NCI-H2107 treated with DMSO at 0.1 percent for 48 hours (cell line): ENCODE data around the gene STRN.
"Not testable (repeated sequence)": the region's sequence is repeated elsewhere in the genome, so short reads cannot be mapped to it uniquely, and the experiment has no call there.

Source experiments
- DNase-seq: peaks from one replicate; lab custom pipeline; 2025; ENCODE audit not compliant: unreplicated experiment; lab: John Stamatoyannopoulos, UW

The STRN gene

DNA sequence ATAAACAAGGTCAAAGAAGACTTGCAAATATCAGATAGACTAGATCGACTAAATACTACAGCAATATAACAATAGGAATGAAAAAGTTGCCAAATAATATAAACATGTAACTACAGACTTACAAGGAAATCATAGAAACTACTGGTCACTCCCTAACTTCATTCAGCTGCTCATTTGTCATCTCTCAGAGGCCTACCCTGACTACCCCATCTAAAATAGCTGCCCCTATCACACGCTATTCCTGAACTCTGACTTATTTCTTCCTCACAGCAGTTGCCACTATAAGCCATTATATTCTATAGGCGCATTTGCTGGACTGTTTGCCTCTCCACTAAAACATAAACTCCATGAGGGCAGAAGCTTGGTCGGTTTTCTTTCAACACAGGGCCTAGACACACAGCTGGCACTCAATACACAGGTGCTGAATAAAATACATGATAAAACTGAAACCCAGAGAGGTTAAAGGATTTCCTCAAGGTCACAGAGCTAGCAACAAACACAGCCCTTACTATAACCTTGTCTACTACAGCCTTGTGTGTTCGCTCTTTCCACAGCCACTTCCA is 1.8 kb downstream of the STRN start:
- DNase-seq = no peak

DNA sequence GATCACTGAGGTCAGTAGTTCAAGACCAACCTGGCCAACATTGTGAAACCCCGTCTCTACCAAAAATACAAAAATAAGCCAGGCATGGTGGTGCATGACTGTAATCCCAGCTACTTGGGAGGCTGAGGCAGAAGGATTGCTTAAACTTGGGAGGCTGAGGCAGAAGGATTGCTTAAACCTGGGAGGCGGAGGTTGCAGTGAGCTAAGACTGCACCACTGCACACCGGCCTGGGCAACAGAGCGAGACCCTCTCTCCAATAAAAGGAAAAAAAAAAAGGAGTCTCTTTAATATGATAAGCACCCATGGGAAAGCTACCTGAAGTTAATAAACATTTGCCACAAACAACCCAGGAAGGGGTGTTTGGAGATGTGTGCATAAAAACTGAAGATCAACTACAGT is 2.6 kb downstream of the STRN start:
- DNase-seq = no peak

DNA sequence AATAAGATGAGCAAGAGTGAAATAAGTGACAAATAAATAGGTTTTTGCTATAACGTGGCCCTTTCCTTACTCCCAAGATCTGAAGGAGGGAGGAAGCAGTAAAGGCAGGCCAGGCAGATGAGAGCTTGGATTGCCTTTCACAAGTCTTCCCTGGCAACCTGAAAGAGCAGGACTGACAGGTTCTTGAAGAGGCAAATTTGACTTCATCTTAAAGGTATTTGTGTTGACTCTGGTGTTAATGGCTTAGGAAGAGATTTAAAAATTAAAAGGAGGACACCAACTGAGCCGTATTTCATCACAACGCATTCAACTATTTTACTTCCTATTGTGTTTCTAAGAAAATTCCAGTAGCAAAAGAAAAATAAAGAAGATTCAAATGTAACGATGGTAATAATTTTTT is 3.2 kb downstream of the STRN start:
- no peak for DNase-seq

DNA sequence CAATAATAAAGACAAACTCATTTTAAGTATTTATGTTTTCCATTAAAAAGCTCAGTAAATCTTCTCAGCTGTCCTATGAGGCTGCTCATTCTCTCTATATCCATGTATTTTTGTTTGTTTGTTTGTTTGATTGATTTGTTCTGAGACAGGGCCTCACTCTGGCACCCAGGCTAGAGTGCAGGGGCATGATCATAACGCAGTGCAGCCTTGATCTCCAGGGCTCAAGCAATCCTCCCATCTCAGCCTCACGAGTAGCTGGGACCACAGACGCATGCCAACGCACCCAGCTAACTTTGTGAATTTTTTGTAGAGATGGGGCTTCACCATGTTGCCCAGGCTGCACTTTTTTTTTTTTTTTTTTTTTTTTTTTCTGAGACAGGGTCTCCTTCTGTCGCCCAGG is 5.6 kb downstream of the STRN start:
- no peak for DNase-seq

DNA sequence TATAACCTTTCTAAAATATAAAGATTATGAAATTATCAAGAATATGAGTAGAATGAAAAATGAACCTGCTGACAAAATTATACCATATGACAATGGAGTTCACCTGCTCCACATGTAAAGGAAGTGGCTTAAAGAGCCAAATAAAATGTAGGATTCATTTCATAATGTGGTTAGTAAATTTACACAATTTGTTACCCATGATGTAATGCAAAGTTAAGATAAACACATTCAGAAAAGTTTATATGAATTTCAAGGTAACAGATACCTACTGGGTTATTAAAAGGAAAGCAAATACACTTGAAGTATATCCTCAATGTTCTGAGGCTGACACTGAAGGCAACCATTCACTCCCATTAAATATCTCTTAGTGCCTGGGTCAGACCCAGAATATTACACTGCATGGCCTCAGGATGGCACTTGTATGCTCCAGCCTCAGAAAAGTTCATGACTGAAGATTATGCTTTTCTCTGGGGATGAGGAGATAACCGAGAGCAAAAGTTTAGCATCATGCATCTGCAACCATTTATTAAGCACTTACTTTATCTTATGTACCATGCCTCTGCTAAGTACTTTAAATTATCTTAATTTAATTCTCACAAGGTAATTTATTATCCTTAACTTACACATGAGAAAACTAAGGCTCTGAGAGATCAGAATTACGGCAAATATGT is 6.2 kb downstream of the STRN start:
- DNase-seq = no peak

DNA sequence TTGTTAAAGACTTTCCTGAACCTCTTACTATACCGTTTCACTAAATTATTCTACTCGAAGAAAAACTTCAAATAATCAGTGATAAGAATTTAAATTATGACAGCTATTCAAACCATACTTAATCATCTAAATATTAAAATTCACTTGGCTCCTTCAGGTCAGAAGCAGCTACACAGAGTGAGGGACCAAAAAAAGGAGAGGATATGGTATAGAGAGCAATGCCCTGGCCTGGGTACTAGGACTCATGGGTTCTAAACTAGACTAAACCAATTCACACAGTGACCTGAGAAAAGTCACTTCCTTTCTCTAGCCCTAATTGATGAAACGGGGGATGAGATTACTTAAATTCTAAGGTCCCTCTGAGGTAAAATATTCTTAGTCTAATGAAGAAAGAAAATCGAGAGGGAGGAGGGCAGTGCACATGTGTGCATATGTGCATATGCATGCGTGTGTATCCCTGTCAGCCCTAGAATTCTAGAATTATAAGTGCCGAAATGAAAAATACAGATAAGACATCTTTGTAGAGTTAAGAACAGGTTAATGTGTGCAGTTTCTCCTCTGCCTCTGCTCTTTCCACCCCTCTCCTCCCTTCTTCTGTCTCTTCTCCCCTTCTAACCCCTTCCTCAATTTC is 11.2 kb downstream of the STRN start:
- DNase-seq = no peak

DNA sequence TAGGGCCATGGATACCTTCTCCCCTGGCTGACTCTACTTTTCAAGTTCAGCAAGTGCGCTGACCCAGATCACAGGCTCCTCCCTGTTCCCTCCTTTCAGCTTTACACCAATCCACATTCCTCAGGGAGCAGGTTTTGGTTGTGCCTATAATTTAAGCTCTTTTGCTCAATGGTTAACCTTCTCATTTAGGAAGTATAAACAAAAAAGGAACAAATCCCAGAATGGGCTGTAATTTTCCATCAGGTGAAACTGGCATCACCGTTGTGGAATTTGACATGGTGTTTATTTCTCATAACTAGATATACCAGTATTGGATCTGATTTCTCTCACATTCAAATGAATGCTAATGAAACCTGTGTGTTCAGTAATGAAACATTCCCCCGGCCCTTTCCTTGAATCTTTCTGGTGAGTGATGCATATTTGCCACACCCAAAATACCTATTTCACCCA is 13.6 kb downstream of the STRN start:
- no peak for DNase-seq

DNA sequence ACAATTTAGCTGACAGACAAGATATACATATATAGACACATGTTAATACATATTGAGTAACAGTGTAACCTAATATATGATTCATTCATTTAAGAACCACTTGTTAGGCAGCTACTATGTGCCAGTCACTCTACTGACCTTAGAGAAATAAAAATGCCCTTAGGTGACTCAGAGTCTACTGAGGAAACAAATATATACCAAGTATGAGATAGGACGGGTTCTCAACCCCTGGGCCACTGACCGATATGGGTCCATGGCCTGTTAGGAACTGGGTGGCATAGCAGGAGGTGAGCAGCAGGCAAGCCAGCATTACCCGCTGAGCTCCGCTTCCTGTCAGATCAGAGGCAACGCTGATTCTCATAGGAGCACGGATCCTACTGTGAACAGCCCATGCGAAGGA is 14.8 kb downstream of the STRN start:
- DNase-seq = no peak

DNA sequence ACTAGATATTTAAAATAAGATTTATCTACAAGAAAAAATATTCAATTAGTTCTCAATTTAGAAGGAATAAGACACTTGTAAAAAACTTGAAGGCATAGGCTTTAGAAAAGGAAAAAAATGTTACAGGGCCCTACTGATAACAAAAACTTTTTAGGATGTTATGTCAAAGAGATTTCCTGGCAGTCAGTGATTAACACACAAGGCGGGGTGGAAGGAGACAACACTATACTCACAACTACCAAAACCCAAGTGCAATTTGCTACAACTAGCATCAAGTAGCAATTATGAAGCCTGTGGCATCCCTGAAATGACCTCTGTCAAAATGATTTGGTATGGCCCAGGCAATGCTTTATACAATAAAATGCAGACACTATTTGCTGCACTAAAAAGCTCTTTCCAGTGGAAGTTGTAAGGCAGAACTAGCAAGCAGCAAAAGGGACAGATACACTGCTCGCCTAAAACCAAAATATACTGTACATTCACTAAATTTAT is 15.3 kb downstream of the STRN start:
- DNase-seq = no peak

DNA sequence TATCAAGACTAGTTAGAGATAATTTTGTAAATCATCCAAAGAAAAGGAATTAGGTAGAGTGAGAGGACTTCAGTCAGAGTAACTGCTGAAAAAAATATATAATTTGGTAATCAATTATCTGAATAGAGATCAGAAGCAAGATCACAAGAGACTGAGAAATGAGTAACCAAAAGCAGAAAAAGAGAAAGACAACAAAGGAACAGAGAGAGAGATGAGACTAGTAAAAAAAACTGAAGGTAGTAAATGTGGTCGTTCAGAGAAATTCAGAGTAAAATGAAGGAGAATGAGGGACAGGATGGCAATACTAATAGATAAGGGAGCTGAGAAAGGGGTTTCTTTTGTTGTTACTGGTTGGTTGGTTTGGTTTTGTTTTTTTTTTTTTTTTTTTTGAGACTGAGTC is 16.5 kb downstream of the STRN start:
- DNase-seq = no peak

DNA sequence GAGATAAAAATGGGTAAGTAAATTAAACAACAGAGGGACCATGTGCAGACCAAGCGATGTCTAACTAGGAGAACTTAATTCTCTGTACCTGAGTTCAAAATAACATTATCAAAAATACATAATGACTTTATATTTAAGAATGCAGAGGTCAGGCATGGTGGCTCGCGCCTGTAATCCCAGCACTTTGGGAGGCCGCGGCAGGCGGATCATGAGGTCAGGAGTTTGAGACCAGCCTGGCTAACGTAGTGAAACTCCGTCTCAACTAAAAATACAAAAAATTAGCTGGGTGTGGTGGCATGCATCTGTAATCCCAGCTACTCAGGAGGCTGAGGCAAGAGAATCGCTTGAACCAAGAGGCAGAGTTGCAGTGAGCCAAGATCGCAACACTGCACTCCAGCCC is 21.1 kb downstream of the STRN start:
- DNase-seq = not testable (repeated sequence)

DNA sequence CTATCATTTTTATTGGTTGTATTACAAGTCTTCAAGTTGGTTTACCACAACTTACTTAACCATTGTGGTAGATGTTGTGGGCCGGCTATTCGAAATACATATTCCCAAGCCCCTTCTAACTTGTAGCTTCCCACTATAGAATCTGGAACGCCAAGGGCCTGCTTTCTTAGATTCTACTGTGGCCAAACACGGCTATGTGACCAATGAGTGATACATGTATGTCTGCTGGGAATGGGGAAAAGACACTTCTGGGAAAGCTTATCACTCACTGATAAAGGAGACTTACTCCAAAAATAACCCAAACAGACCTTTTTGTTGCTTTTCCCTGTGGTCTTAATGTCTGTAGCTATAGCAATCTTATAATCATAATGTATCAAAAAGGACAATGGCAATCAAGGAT is 24.5 kb downstream of the STRN start:
- no peak for DNase-seq

DNA sequence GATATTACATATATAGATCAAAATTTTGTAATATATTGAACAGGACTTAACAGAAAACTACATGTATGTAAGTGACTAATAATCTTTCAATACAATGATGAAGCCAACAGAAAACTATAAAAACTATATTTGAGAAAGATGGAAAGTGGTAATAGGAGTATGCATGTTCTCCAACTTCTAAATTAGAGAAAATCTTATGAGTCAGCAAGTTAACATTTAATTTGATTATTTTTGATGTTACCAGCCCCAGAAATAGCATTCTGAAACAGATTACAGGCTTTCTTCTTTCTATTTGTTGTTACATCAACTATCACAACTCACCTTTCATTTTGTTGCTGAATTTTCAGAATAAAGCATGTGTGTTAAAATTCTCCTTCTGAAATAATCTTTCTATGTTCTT is 29.8 kb downstream of the STRN start:
- not testable (repeated sequence) for DNase-seq

DNA sequence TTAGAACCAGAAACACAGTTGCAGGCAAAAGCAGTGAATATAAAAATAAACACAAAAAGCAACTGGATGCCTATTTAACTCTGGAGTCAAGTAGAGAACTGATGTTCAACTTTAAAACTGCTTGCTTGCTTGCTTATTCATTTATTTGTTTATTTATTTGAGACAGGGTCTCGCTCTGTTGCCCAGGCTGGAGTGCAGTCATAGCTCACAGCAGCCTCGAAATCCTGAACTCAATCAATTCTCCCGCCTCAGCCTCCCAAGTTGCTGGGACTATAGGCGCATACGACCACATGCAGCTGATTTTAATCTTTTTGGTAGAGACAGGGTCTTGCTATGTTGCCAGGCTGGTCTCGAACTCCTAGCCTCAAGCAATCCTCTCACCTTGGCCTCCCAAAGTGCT is 34.6 kb downstream of the STRN start:
- DNase-seq = not testable (repeated sequence)

DNA sequence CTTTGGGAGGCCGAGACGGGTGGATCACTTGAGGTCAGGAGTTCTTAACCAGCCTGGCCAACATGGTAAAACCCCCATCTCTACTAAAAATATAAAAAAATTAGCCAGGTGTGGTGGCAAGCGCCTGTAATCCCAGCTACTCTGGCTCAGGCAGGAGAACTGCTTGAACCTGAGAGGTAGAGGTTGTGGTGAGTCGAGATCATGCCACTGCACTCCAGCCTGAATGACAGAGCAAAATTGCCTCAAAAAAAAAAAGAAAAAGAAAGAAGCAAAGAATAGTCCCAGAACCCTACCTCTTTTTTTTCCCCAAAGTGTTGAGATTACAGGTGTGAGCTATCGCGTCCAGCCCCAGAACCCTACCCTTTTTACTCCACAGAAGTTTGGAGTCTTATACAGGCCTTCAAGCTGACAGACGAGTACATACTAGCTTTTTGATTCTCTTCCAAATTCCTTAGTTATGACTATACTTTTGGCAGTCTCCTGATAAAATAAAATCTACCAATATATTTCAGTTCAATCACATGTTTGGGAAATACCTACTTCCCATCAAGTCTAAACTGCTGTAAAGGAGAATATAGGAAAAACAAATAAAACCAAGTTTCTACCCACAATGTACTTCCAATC is 35.4 kb downstream of the STRN start:
- not testable (repeated sequence) for DNase-seq

DNA sequence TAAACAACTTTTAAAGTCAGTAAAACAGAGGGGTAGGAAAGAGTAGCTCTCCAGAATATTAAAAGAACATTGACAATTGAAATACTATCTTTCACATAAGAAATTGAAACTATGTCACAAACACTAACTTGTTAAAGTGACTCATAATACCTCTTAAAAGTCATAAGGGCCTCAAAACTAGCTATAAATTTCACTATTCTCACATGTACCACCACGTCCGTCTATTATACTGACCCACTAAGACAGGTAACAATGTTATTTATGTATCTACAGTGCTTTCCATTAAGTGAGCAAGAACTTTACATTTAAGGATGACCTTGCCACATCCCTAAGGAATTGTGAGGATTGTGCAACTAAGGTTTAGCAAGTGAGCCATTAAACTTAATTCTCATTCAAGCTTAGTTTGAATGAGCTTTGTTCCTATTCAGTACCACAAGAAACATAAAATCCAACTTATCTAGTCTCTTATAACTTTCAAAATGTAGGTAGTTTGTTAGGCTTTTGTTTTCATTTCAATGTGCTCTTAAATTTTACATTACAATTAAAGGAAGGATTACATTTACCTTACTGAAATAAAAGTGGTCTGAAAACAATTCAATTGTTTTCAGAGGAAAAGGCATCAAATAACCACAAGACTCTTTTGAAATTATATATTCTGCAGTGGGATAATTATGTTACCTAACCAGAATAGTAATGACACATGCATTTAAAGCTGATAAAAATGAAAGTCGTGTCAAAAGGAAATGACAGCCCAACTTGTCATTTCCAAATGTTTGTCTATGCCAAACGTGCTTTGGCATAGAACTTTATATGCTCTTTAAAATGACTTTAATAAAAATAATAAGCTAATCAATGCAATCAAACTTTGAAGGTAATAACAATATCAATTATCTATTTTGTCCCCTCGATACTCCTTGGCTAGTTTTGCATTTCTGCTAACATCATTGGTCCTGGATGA is 39.9 kb downstream of the STRN start:
- not testable (repeated sequence) for DNase-seq

DNA sequence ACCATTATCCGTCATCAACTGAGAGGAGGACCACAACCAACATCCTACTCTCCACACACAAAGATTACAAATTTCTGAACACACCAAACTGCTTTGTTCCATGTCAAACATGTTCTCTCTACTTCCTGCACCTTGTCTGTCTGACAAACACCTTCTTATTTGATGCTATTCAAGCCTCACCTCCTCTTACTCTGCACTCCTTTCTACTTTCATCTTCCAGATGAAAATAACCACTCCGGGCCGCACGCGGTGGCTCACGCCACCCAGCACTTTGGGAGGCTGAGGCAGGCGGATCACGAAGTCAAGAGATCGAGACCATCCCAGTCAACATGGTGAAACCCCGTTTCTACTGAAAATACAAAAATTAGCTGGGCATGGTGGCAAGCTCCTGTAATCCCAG is 43.7 kb downstream of the STRN start:
- not testable (repeated sequence) for DNase-seq

DNA sequence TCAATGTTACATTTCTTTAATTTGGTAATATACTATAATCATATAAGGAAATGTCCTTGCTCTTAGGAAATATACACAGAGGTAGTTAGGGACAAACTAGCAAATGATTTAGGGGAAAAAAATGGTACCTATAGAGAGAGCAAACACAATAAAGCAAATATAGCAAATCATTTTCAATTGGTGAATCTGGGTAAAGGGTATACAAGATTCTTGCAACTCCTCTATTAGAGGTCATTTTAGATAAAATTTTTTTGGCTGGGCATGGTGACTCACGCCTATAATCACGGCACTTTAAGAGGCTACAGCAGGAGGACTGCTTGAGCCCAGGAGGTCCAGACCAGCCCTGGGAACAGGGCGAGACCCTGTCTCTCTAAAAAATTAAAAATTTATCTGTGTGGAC is 44.4 kb downstream of the STRN start:
- DNase-seq = no peak

DNA sequence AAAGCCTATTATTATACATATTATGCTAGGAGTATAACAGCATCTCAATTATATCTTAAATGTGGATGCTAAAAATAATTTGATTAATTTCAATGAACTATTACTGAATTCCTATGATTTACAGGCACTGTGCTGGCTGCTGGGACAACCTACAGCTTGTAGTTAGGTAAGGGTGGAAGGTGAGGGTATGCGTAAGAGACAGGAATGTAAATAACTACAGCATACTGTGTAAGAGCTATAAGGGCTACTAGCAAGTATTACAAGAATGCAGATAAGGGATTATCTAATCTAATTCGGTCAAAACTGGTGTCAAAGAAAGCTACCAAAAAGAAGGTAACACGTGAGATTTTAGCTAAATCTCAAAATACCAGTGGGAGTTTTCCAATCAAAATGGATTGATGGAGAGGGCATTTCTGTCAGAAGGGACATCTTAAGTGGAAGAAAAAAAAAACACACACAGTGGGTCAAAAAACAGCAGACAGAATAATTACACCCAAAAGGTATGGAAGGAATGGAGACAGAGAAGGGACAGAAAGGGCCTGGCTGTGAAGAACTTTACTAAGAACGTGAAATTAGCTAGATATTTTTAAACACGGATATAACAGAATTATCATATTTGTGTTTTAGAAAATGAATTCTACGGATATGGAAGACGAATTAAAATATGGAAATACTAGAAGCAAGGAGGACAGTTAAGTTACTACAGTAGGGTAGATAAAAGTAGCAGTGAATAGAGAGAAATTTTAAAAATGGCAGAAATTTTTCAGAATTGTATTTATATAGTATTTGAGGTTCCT is 47.1 kb downstream of the STRN start:
- no peak for DNase-seq

DNA sequence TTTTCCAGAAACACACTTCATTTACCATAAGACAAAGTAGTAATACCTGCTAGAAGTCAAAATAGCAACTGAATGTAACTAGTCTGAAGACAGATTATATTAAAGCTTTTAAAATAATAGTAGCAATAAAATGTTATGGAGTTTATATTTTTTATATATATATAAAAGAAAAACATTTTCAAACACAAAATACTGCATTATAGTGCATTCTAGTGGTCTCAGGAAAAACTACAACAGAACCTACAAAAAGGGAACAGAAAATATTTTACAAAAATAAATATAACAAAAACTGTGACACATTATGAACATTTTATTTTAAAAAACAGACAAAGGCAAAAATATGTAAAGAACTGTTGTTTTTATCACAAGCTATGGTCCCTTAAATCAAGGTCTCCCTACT is 48.0 kb downstream of the STRN start:
- DNase-seq = no peak
